HepG2 (cell line): ENCODE measurements around the gene RGS19. TPM values are rescaled to one million over a fixed set of nuclear protein-coding genes. Genes with fewer than 3 reads are reported as not detected.

ENCODE experiments used
- CC2D1A ChIP-seq: sonication (generic); formaldehyde crosslinking; IDR thresholded peaks from 2 replicates; pipeline ENCODE4 v1.8.1; 2023; ENCODE audit warnings: mild to moderate bottlenecking, missing genetic modification reagents
- HDAC6 ChIP-seq: fragments of 200-600 bp; sonication (generic); IDR thresholded peaks from 2 replicates; pipeline ENCODE4 v1.7.0; 2017; ENCODE audit warnings: mild to moderate bottlenecking, antibody characterized with exemption, low read length, low read depth
- KDM1A ChIP-seq: IDR thresholded peaks from 2 replicates; pipeline ENCODE4 v1.6.1; 2016; ENCODE audit warnings: missing compliant biosample characterization
- MAZ ChIP-seq, 2 experiments: sonication (generic) in 1 of 2; formaldehyde crosslinking in 1 of 2; IDR thresholded peaks; 2 replicates each; pipeline versions ENCODE4 v1.5.0 to v1.6.1; 2012 to 2020; ENCODE audit warnings: low read depth in 2 of 2, mild to moderate bottlenecking in 2 of 2, borderline replicate concordance in 1 of 2, improper control_type of control experiment in 1 of 2, low read length in 1 of 2, missing genetic modification reagents in 1 of 2, moderate library complexity in 1 of 2
- PHF21A ChIP-seq: sonication (generic); formaldehyde crosslinking; IDR thresholded peaks from 2 replicates; pipeline ENCODE4 v1.5.0; 2020; ENCODE audit warnings: mild to moderate bottlenecking, missing genetic modification reagents
- RFX1 ChIP-seq: fragments of 450-650 bp; IDR thresholded peaks from 2 replicates; pipeline ENCODE4 v1.6.1; 2017
- RFX3 ChIP-seq: IDR thresholded peaks from 2 replicates; pipeline ENCODE4 v1.6.1; 2016; ENCODE audit warnings: missing biosample characterization, missing genetic modification reagents
- RFX5 ChIP-seq: IDR thresholded peaks from 2 replicates; pipeline ENCODE4 v1.6.1; 2011; ENCODE audit warnings: low read depth, low read length, improper control_type of control experiment
- SALL2 ChIP-seq: sonication (generic); formaldehyde crosslinking; IDR thresholded peaks from 2 replicates; pipeline ENCODE4 v1.8.1; 2023; ENCODE audit warnings: mild to moderate bottlenecking, missing genetic modification reagents, inconsistent platforms
- SIN3A ChIP-seq: IDR thresholded peaks from 2 replicates; pipeline ENCODE4 v1.6.1; 2011; ENCODE audit warnings: low read depth, mild to moderate bottlenecking, control low read depth, low read length, borderline replicate concordance
- SYNCRIP ChIP-seq: fragments of 200-400 bp; formaldehyde crosslinking; IDR thresholded peaks from 2 replicates; pipeline ENCODE4 v1.6.1; 2018; ENCODE audit warnings: mild to moderate bottlenecking, low read depth, low read length; ENCODE audit not compliant: insufficient read depth
- ZFP1 ChIP-seq: IDR thresholded peaks from 2 replicates; pipeline ENCODE4 v1.6.1; 2016
- ZNF383 ChIP-seq: sonication (generic); formaldehyde crosslinking; IDR thresholded peaks from 2 replicates; pipeline ENCODE4 v1.4.0; 2020; ENCODE audit warnings: missing genetic modification reagents, mild to moderate bottlenecking, borderline replicate concordance
- ZNF703 ChIP-seq: sonication (generic); formaldehyde crosslinking; IDR thresholded peaks from 2 replicates; pipeline ENCODE4 v1.5.1; 2020; ENCODE audit warnings: missing genetic modification reagents, mild to moderate bottlenecking, moderate library complexity, borderline replicate concordance
- polyA plus RNA-seq, 8 experiments: library from polyadenylated mRNA; depleted of rRNA in 3 of 8; stranded (reverse) in 7 of 8; unstranded in 1 of 8; fragments of >200 nt; fragmentation: Illumina TruSeq in 4 of 8; extraction: Trizol in 4 of 8; gene quantifications; 2 replicates each; pipeline versions ENCODE4 v1.2.1 to v1.2.3, GENCODE V29; 2011 to 2016; ENCODE audit warnings: low read depth in 4 of 8, missing spikeins in 1 of 8, mixed read lengths in 1 of 8; ENCODE audit not compliant: insufficient read depth in 1 of 8
- total RNA-seq, 5 experiments: library from RNA; depleted of rRNA; stranded (reverse); fragments of >200 nt; fragmentation: Illumina TruSeq; extraction: Trizol; gene quantifications; 2 replicates each; pipeline ENCODE4 v1.2.3, GENCODE V29; 2016; ENCODE audit warnings: low read depth in 1 of 5
- TF ChIP-seq, protein P1 (sequence below): IDR thresholded peaks from 2 replicates; pipeline ENCODE4 v1.6.1; 2016
- TF ChIP-seq, protein P2 (sequence below): IDR thresholded peaks from 2 replicates; pipeline ENCODE4 v1.6.1; 2016; ENCODE audit warnings: low read depth, control low read depth
- TF ChIP-seq, protein P3 (sequence below): sonication (generic); formaldehyde crosslinking; IDR thresholded peaks from 2 replicates; pipeline ENCODE4 v1.5.1; 2020; ENCODE audit warnings: mild to moderate bottlenecking, missing genetic modification reagents, moderate library complexity
- TF ChIP-seq, protein P4 (sequence below): IDR thresholded peaks from 2 replicates; pipeline ENCODE4 v1.6.1; 2016; ENCODE audit warnings: low read depth, borderline replicate concordance
- TF ChIP-seq, protein P5 (sequence below): sonication (generic); formaldehyde crosslinking; IDR thresholded peaks from 2 replicates; pipeline ENCODE4; 2020; ENCODE audit warnings: missing genetic modification reagents, mild to moderate bottlenecking, borderline replicate concordance
- TF ChIP-seq, protein P6 (sequence below): sonication (generic); formaldehyde crosslinking; IDR thresholded peaks from 2 replicates; pipeline ENCODE4 v1.8.1; 2022; ENCODE audit warnings: mild to moderate bottlenecking, missing genetic modification reagents

Gene RGS19
- total and polyA plus RNA-seq, 2 of the 13 experiments (the other 11 are each of a cell fraction or from before 2014, with no cell fraction given), result 10.7 to 11.9 TPM

DNA sequence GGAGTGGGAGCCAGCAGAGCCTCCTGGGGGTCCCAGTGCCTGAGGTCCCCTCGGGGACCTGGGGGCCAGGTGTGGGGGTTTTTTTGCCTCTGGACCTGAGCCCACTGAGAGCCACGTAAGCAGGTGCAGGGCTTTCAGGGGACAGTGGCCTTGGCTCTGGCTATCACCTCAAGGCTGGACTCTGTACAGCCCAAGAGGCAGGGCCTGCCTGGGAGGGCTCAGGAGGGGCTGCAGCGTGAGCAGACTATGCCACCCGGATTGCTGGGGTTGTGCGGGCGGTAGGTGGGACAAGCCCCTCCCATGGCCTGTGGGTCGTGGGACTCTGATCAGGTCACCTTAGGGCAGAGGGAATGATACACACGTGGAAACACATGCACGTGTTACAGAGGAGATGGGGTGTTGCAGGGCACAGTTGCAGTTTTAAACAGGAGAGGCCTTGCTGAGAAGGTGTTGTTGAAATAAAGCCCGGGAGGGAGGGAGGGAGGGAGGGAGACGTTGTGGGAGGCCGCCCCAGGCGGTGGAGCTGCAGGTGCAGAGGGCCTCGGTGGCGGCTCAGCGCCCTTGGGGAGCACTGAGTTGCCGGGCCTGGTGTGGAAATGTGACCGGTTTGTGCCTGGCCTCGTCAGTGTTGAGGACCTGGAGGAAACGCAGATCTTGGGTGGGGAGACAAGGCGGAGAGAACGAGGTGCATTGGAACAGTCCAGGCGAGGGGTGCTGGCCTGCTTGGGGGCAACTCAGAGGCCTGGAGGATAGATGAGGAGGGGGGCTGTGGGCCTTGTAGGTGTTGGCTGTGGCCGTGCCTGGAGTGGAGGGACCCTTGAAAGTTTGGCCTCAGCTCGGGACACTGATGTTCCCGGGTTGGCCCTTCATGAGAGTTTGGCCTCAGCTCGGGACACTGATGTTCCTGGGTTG, 14.0 kb downstream of the RGS19 start (continued):
- TF ChIP-seq, protein P1, sequence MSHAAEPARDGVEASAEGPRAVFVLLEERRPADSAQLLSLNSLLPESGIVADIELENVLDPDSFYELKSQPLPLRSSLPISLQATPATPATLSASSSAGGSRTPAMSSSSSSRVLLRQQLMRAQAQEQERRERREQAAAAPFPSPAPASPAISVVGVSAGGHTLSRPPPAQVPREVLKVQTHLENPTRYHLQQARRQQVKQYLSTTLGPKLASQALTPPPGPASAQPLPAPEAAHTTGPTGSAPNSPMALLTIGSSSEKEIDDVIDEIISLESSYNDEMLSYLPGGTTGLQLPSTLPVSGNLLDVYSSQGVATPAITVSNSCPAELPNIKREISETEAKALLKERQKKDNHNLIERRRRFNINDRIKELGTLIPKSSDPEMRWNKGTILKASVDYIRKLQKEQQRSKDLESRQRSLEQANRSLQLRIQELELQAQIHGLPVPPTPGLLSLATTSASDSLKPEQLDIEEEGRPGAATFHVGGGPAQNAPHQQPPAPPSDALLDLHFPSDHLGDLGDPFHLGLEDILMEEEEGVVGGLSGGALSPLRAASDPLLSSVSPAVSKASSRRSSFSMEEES (CRISPR knock-in tag), result peak; percentile 42; the same call in 1 of the 2 replicates
- TF ChIP-seq, protein P2, sequence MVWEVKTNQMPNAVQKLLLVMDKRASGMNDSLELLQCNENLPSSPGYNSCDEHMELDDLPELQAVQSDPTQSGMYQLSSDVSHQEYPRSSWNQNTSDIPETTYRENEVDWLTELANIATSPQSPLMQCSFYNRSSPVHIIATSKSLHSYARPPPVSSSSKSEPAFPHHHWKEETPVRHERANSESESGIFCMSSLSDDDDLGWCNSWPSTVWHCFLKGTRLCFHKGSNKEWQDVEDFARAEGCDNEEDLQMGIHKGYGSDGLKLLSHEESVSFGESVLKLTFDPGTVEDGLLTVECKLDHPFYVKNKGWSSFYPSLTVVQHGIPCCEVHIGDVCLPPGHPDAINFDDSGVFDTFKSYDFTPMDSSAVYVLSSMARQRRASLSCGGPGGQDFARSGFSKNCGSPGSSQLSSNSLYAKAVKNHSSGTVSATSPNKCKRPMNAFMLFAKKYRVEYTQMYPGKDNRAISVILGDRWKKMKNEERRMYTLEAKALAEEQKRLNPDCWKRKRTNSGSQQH, result no peak; the same call in 1 of the 2 replicates
- TF ChIP-seq, protein P3, sequence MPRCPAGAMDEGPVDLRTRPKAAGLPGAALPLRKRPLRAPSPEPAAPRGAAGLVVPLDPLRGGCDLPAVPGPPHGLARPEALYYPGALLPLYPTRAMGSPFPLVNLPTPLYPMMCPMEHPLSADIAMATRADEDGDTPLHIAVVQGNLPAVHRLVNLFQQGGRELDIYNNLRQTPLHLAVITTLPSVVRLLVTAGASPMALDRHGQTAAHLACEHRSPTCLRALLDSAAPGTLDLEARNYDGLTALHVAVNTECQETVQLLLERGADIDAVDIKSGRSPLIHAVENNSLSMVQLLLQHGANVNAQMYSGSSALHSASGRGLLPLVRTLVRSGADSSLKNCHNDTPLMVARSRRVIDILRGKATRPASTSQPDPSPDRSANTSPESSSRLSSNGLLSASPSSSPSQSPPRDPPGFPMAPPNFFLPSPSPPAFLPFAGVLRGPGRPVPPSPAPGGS, result peak; percentile 82; the same call in 1 of the 2 replicates
- TF ChIP-seq SYNCRIP, result no peak
- no peak for TF ChIP-seq ZNF703 (CRISPR knock-in tag)
- TF ChIP-seq, protein P4, sequence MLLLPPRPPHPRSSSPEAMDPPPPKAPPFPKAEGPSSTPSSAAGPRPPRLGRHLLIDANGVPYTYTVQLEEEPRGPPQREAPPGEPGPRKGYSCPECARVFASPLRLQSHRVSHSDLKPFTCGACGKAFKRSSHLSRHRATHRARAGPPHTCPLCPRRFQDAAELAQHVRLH (CRISPR knock-in tag), result no peak
- TF ChIP-seq, protein P5, sequence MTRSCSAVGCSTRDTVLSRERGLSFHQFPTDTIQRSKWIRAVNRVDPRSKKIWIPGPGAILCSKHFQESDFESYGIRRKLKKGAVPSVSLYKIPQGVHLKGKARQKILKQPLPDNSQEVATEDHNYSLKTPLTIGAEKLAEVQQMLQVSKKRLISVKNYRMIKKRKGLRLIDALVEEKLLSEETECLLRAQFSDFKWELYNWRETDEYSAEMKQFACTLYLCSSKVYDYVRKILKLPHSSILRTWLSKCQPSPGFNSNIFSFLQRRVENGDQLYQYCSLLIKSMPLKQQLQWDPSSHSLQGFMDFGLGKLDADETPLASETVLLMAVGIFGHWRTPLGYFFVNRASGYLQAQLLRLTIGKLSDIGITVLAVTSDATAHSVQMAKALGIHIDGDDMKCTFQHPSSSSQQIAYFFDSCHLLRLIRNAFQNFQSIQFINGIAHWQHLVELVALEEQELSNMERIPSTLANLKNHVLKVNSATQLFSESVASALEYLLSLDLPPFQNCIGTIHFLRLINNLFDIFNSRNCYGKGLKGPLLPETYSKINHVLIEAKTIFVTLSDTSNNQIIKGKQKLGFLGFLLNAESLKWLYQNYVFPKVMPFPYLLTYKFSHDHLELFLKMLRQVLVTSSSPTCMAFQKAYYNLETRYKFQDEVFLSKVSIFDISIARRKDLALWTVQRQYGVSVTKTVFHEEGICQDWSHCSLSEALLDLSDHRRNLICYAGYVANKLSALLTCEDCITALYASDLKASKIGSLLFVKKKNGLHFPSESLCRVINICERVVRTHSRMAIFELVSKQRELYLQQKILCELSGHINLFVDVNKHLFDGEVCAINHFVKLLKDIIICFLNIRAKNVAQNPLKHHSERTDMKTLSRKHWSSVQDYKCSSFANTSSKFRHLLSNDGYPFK (CRISPR knock-in tag), result peak; percentile 75
- TF ChIP-seq ZNF383 (CRISPR knock-in tag), result no peak
- no peak for TF ChIP-seq KDM1A (CRISPR knock-in tag)
- TF ChIP-seq ZFP1 (CRISPR knock-in tag), result no peak
- TF ChIP-seq RFX3, result no peak
- TF ChIP-seq, protein P6, sequence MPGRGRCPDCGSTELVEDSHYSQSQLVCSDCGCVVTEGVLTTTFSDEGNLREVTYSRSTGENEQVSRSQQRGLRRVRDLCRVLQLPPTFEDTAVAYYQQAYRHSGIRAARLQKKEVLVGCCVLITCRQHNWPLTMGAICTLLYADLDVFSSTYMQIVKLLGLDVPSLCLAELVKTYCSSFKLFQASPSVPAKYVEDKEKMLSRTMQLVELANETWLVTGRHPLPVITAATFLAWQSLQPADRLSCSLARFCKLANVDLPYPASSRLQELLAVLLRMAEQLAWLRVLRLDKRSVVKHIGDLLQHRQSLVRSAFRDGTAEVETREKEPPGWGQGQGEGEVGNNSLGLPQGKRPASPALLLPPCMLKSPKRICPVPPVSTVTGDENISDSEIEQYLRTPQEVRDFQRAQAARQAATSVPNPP (CRISPR knock-in tag), result 0 out of 2 replicates have a peak, but pooled peaks have one; percentile 42
- no peak for TF ChIP-seq CC2D1A (CRISPR knock-in tag)
- TF ChIP-seq SALL2 (CRISPR knock-in tag), result no peak; the same call in none of the 2 replicates
- TF ChIP-seq RFX1, result no peak
- 0 out of 2 replicates have a peak, but pooled peaks have one; percentile 19 for TF ChIP-seq MAZ (IDR thresholded peaks at IDR 0.05; ENCODE audit: borderline replicate concordance, low read depth, low read length)
- TF ChIP-seq MAZ (CRISPR knock-in tag; IDR thresholded peaks at IDR 0.05; ENCODE audit: low read depth), result peak; percentile 84
- TF ChIP-seq SIN3A, result 0 out of 2 replicates have a peak, but pooled peaks have one; percentile 43
- TF ChIP-seq PHF21A (CRISPR knock-in tag), result peak; percentile 51
- TF ChIP-seq RFX5, result no peak
- TF ChIP-seq HDAC6, result no peak
